ENCODE data around the gene SPRR1A. TPM values are rescaled to one million over a fixed set of nuclear protein-coding genes. Genes with fewer than 3 reads are reported as not detected.

Gene SPRR1A
- total and polyA plus RNA-seq, 10 of the 15 experiments (the other 5 are each of a cell fraction or from before 2014, with no cell fraction given) = not detected

- no TSS peak for BruUV-seq (replicated peaks)
- FAIRE-seq (no peak), ATAC-seq (no peak), DNase-seq (ENCODE audit: low read depth, low spot score) (no peak)
- in situ Hi-C loops (cut with MboI) (no loop called here), intact Hi-C loops (cut with micrococcal nuclease; ENCODE audit: unreplicated experiment) (no loop called here)
- H3K4me1 ChIP-seq (ENCODE audit: control insufficient read depth, insufficient read depth, low read length) = no peaks in the 10 kb centered on the region
- no peaks in the 10 kb centered on the region for H4K20me1 ChIP-seq (ENCODE audit: control insufficient read depth, insufficient read depth)
- H2AFZ ChIP-seq (ENCODE audit: control insufficient read depth, low read depth, low read length) = no peak within 1 kb of the TSS
- ChIA-PET SMC1A (ENCODE audit: uncharacterized antibody, unreplicated experiment) (interaction anchor here (1.2 kb wide), 1 partner anchor 14 kb away, joined by 4 read pairs; no protein-coding TSS in a partner anchor), RAD21 (ENCODE audit: unreplicated experiment) (no interaction called here), POLR2A (no interaction called here), CTCF (no interaction called here)
- H3K27me3 ChIP-seq (replicated peaks in 1 of 2; ENCODE audit: control insufficient read depth in 2 of 2, insufficient read depth in 2 of 2, low read length in 1 of 2) = no peaks in the 10 kb centered on the region; a peak in 2 of 4 replicates
- H3K79me2 ChIP-seq (ENCODE audit: control insufficient read depth, insufficient read depth, low read length) = no peaks in the 10 kb centered on the region
- WGBS (ENCODE audit: insufficient coverage, insufficient replicate concordance, low lambda C conversion rate, missing lambda C conversion rate) = 0% methylated on average over 4 of the region's 4 CpGs
- H3K4me2 ChIP-seq (ENCODE audit: control insufficient read depth, insufficient read depth) = no peak within 1 kb of the TSS
- H3K36me3 ChIP-seq (ENCODE audit: control insufficient read depth in 2 of 2, insufficient read depth in 2 of 2, low read length in 1 of 2) = no peaks in the 10 kb centered on the region
- no peak for TF ChIP-seq MYB (IDR thresholded peaks at IDR 0.05; ENCODE audit: borderline replicate concordance, low read depth, low read length)
- no peak for TF ChIP-seq MTA3 (IDR thresholded peaks at IDR 0.05; ENCODE audit: borderline replicate concordance, low read length)
- no peak for TF ChIP-seq SMC3 (IDR thresholded peaks at IDR 0.05; ENCODE audit: borderline replicate concordance, low read length)
- TF ChIP-seq ATF7 (IDR thresholded peaks at IDR 0.05; ENCODE audit: low read depth) = no peak
- no peak for TF ChIP-seq MXI1 (IDR thresholded peaks at IDR 0.05; ENCODE audit: low read depth, low read length)
- TF ChIP-seq ZBTB40 (IDR thresholded peaks at IDR 0.05; ENCODE audit: borderline replicate concordance) = no peak
- TF ChIP-seq HDGF (IDR thresholded peaks at IDR 0.05) = no peak
- TF ChIP-seq TCF12 (IDR thresholded peaks at IDR 0.05; ENCODE audit: low read depth, low read length) = no peak
- no peak for TF ChIP-seq BCLAF1 (IDR thresholded peaks at IDR 0.05)
- no peak for TF ChIP-seq SUZ12 (IDR thresholded peaks at IDR 0.05; ENCODE audit: unreplicated experiment)
- TF ChIP-seq MAX (IDR thresholded peaks at IDR 0.05; ENCODE audit: low read depth, low read length) = no peak
- no peak for TF ChIP-seq RAD51 (IDR thresholded peaks at IDR 0.05)
- TF ChIP-seq SIX5 (IDR thresholded peaks at IDR 0.05; ENCODE audit: low read depth, low read length, severe bottlenecking) = no peak
- no peak for TF ChIP-seq ZNF384 (IDR thresholded peaks at IDR 0.05; ENCODE audit: borderline replicate concordance, low read depth, low read length)
- no peak for TF ChIP-seq PKNOX1 (IDR thresholded peaks at IDR 0.05)
- no peak for TF ChIP-seq POLR2AphosphoS5 (IDR thresholded peaks at IDR 0.05; ENCODE audit: low read length)
- no peak for TF ChIP-seq ZNF207 (IDR thresholded peaks at IDR 0.05; ENCODE audit: borderline replicate concordance)
- H3K27ac ChIP-seq (ENCODE audit: control insufficient read depth, insufficient read depth) = no peak within 1 kb of the TSS
- H3K9me3 ChIP-seq (replicated peaks; ENCODE audit: control insufficient read depth, insufficient read depth, low read length) = no peaks in the 10 kb centered on the region
- no peak within 1 kb of the TSS for H3K4me3 ChIP-seq
- no peak within 1 kb of the TSS for H3K9ac ChIP-seq (ENCODE audit: control insufficient read depth, insufficient read depth, low read length)
These were observed 37.1 kb upstream of the SPRR1A start, which contains the start of gene SPRR5 for GRCh38 chr1:152946651-152947256. Gene SPRR5, plus strand, starts transcription at chr1:152947206. Its CDS starts 1,349 bp downstream, at chr1:152948555.

All from GM12878 (cell line).